Stimulated activated CD4-positive, alpha-beta T cell treated with anti-CD3 and anti-CD28 coated beads, TNF-alpha, amount 100 ng/mL, for 48 hours (primary cell): ENCODE measurements around the gene GTF3C6.
A peak's percentile ranks its signal among the peaks of the same experiment; 100 is the strongest.
"Not testable (repeated sequence)": the region's sequence is repeated elsewhere in the genome, so short reads cannot be mapped to it uniquely, and the experiment has no call there.

Experiments used
- DNase-seq, 3 donors: peaks; one replicate each; pipeline ENCODE4 v3.0.0-alpha.2; 2020; ENCODE audit warnings: low read depth in 3 of 3

The GTF3C6 gene, protein sequence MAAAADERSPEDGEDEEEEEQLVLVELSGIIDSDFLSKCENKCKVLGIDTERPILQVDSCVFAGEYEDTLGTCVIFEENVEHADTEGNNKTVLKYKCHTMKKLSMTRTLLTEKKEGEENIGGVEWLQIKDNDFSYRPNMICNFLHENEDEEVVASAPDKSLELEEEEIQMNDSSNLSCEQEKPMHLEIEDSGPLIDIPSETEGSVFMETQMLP

GRCh38 chr6:110958329-110959192, at the start of gene GTF3C6:
GTF3C6 (plus strand) TSS chr6:110958706; CDS start chr6:110958770, 64 bp downstream.
- peak; percentile 85 to 89 (median 85) for DNase-seq

GRCh38 chr6:110930781-110931180, 27.7 kb upstream of the GTF3C6 start:
- DNase-seq = no peak

DNA sequence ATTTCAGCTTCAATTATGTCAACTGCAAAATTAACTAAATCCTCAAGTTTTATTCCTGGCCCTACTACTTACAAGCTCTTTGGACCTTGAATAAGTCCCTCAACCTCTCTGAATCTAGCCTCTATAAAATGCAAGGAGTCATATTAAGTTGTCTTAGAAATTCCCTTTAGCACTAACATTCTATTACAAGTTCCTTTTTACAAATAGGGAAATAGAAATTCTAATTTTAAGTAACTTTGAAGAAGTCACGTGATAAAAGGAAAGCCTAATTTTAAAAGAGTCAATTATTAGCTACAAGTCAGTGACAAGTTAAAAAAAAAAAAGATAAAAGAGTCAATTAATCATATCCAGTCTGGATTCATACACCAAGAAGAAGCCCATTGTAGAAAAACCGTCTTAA, 24.6 kb upstream of the GTF3C6 start:
- DNase-seq = no peak

DNA sequence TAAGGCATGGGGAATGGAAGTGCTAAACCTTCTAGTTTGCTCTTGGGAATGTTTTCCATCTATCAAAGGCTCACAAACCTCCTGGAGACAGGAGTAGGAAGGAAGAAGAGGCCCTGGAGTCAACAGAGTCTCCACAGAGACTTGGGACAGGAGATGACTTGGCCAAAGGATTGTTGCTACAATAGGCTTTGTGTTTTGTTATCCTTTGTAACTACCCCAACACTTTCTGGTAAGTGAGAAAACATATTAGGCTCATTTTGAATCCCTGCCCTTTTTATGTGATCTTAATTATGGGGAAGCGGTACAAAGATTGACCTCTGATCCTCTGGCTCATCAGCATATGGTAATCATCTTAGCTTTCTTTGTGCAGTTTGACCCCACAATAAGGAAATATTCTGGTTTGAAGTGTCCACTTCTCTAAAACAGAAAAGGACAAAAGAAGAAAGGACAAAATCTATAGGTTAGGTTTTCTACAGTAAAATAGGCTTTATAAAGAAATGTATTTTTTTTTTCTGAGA, 24.1 kb upstream of the GTF3C6 start:
- no peak for DNase-seq

GRCh38 chr6:110935171-110935570, 23.3 kb upstream of the GTF3C6 start:
- no peak for DNase-seq

GRCh38 chr6:110938171-110938570, 20.3 kb upstream of the GTF3C6 start:
- no peak for DNase-seq

DNA sequence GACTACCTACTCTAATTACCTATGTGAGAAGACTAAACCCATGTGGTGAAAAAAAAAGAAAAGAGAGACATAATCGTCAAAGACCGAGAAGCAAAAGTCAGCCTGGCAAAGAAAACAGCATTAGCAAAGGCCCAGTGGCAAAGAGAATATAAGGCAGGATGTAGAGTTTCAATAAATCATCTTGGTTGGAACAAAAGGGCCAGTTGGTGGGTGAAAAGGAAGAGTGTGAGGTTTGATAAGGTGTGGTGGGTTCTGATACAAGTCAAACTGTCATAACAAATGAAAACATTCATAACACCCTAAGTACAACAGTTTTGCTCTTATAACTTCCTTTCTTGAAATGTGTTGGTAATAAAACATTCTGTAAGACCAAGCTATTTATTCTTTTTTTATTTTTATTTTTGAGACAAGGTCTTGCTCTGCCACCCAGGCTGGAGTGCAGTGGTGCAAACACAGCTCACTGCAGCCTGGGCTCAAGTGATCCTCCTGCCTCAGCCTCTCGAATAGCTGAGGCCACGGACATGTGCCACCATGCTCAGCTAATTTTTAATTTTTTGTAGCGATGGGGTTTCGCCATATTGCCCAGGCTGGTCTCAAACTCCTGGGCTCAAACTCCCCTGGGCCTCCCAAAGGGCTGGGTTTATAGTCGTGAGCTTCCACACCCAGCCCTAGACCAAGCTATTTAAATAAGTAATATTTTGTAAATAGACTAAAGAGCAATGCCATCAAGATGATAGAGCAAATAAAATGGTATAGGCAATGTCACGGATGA, 18.9 kb upstream of the GTF3C6 start:
- DNase-seq = no peak

GRCh38 chr6:110944681-110945151, 13.8 kb upstream of the GTF3C6 start:
- peak in 2 of 3 donors; percentile 27 for DNase-seq

GRCh38 chr6:110946498-110946897, 12.0 kb upstream of the GTF3C6 start:
- no peak for DNase-seq

DNA sequence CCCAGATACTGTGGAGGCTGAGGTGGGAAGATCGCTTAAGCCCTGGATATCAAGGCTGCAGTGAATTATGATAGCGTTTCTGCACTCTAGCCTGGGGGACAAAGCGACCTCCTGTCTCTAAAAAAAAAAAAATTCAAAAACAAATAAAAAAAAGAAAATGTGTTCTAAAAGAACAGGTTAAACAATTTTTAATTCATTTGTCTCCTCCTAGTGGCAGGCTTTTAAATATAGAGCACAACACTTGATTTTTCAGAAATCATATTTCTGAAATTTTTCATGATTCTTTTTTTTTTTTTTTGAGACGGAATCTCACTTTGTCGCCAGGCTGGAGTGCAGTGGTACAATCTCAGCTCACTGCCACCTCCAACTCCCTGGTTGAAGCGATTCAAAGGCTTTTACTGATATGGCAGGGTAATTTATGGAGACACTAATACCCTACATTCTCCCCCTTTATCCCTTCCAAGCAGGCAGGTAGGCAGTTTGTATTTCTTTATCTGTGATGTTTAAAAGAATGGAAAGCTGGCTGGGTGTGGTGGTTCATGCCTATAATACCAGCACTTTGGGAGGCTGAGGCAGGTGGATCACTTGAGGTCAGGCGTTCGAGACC, 8.7 kb upstream of the GTF3C6 start:
- no peak for DNase-seq

- no peak for DNase-seq
Observed at GRCh38 chr6:110950440-110950839, 8.1 kb upstream of the GTF3C6 start.

GRCh38 chr6:110951008-110951407, 7.5 kb upstream of the GTF3C6 start:
- no peak for DNase-seq

- no peak for DNase-seq
Observed at GRCh38 chr6:110951986-110952794, 6.3 kb upstream of the GTF3C6 start.

DNA sequence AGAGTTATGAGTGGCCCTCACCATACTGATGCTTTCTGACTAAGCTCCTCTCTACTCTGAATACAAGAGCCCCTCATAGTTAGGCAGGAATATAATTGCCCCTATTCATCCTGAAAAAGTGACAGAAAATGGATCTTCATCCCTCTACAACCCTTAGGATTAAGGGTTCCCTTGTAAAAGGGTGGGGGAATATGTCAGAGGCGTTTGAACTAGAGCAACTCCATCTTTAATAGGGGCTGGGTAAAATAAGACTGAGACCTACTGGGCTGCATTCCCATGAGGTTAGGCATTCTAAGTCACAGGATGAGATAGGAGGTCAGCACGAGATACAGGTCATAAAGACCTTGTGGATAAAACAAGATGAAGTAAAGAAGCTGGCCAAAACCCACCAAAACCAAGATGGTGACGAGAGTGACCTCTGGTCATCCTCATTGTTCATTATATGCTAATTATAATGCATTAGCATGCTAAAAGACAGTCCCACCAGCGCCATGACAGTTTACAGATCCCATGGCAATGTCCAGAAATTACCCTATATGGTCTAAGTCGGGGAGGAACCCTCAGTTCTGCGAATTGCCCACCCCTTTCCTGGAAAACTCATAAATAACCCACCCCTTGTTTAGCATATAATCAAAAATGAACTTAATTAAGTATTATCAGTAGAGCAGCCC, 4.7 kb upstream of the GTF3C6 start:
- DNase-seq = no peak

DNA sequence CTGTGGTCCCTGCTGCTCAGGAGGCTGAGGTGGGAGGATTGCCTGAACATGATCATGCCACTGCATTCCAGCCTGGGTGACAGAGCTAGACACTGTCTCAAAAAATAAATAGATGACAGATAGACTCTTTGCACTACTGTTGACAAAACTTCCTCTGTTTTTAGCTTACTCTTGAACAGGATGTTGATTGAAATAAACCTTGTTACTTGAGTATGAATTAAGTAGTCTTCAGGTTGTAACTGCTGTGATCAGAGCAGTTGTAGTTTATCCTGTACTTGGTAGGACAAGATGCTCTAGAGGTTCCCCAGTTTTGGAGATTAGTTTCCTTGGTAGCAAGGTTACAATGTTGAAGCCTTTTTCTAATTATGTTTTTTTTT, 1.5 kb downstream of the GTF3C6 start:
- DNase-seq = no peak

GRCh38 chr6:110962636-110963035, 4.1 kb downstream of the GTF3C6 start:
- not testable (repeated sequence) for DNase-seq

GRCh38 chr6:110965629-110966229, 7.2 kb downstream of the GTF3C6 start:
- DNase-seq = no peak

- not testable (repeated sequence) for DNase-seq
Observed at GRCh38 chr6:110968661-110969060, 10.2 kb downstream of the GTF3C6 start.

GRCh38 chr6:110971468-110971867, 13.0 kb downstream of the GTF3C6 start:
- no peak for DNase-seq

DNA sequence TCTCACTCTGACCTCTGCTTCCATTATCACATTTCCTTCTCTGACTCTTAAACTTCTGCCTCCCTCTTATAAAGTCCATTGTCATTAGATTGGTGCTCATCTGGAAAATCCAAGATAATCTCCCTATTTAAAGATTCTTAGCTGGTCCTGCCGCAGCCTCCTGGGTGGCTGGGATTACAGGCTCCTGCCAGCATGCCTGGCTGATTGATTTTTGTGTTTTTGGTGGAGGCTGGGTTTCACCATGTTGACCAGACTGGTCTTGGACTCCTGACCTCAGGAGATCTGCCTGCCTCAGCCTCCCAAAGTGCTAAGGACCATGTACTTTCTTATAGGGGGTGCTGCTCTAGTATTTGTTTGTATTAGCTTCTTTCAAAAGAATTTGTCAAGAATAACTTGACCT, 18.1 kb downstream of the GTF3C6 start:
- DNase-seq = no peak
